ENCODE results near the gene PIEZO2.

DNA sequence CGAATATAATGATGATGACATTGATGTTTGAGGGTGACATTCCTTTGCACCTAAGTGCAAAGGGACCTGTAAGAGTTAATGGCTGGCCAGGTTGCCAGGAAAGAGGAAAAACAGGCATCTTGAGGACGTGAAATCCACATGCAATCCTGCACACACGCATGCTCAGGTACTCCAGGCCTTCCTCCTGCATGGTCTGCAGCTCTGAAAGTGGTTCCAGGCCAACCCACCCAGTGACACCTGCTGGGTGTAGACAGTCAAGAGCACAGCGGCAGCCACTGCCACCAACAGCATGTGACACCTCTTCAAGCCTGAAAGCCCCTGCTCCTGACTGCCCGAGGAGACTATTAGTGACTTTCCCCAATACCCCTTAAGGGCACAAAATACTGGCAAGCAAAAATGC, 101.6 kb downstream of the PIEZO2 start:
- TF ChIP-seq, protein P1, sequence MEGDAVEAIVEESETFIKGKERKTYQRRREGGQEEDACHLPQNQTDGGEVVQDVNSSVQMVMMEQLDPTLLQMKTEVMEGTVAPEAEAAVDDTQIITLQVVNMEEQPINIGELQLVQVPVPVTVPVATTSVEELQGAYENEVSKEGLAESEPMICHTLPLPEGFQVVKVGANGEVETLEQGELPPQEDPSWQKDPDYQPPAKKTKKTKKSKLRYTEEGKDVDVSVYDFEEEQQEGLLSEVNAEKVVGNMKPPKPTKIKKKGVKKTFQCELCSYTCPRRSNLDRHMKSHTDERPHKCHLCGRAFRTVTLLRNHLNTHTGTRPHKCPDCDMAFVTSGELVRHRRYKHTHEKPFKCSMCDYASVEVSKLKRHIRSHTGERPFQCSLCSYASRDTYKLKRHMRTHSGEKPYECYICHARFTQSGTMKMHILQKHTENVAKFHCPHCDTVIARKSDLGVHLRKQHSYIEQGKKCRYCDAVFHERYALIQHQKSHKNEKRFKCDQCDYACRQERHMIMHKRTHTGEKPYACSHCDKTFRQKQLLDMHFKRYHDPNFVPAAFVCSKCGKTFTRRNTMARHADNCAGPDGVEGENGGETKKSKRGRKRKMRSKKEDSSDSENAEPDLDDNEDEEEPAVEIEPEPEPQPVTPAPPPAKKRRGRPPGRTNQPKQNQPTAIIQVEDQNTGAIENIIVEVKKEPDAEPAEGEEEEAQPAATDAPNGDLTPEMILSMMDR (IDR thresholded peaks at IDR 0.05 in 8 of 11, conservative IDR thresholded peaks at IDR 0.05 in 3 of 11): no peak
- TF ChIP-seq POLR2AphosphoS5 (IDR thresholded peaks at IDR 0.05) (no peak), POLR2A (IDR thresholded peaks at IDR 0.05) (no peak)

Data from spleen (tissue), 7 donors.